Transverse colon (tissue), 4 donors: ENCODE measurements around the gene NRN1L. TPM values are rescaled to one million over a fixed set of nuclear protein-coding genes. Genes with fewer than 3 reads are reported as not detected.

Experiments
- DNase-seq: peaks from one replicate; pipeline ENCODE4 v3.0.0-alpha.2; 2019
- H3K27ac ChIP-seq, 4 donors: fragments of 200-600 bp; sonication (generic); 2 replicates each; pipeline ENCODE4 v1.5.1; 2016 to 2018; ENCODE audit warnings: inconsistent platforms in 4 of 4
- H3K27me3 ChIP-seq: fragments of 200-600 bp; sonication (generic); 2 replicates; pipeline ENCODE4 v1.5.1; 2017; ENCODE audit warnings: inconsistent platforms
- H3K36me3 ChIP-seq, 4 donors: fragments of 200-600 bp; sonication (generic); 2 replicates each; pipeline ENCODE4 v1.5.1; 2017 to 2019; ENCODE audit warnings: inconsistent platforms in 4 of 4
- H3K4me1 ChIP-seq, 4 donors: fragments of 200-600 bp; sonication (generic); 2 replicates each; pipeline ENCODE4 v1.5.1; 2017 to 2020; ENCODE audit warnings: inconsistent platforms in 4 of 4
- H3K4me3 ChIP-seq, 4 donors: fragments of 200-600 bp; sonication (generic); 1 replicate in 1 of 4; 2 replicates in 3 of 4; pipeline versions ENCODE4 v1.5.1 to v1.6.1; 2017 to 2019; ENCODE audit warnings: inconsistent platforms in 4 of 4
- H3K9me3 ChIP-seq, 2 donors: fragments of 200-600 bp; sonication (generic); 2 replicates each; pipeline ENCODE4 v1.5.1; 2017 to 2019; ENCODE audit warnings: inconsistent platforms in 2 of 2
- CTCF ChIP-seq, 5 experiments: fragments of 200-600 bp in 3 of 5; fragments of 450-650 bp in 2 of 5; sonication (generic) in 3 of 5; IDR thresholded peaks; 1 replicate in 2 of 5; 2 replicates in 3 of 5; pipeline ENCODE4 v1.5.1; 2016 to 2017; ENCODE audit warnings: antibody characterized with exemption in 5 of 5, inconsistent platforms in 3 of 5, mild to moderate bottlenecking in 2 of 5, moderate library complexity in 1 of 5
- EP300 ChIP-seq: sonication (generic); formaldehyde crosslinking; IDR thresholded peaks from one replicate; pipeline ENCODE4 v1.6.1; 2017; ENCODE audit warnings: antibody characterized with exemption, low read depth
- POLR2A ChIP-seq: fragments of 450-650 bp; IDR thresholded peaks from one replicate; pipeline ENCODE4 v1.6.1; 2016; ENCODE audit warnings: antibody characterized with exemption, mild to moderate bottlenecking, moderate library complexity
- POLR2AphosphoS5 ChIP-seq, 3 donors: sonication (generic); formaldehyde crosslinking; IDR thresholded peaks; one replicate each; pipeline ENCODE4 v1.6.1; 2016; ENCODE audit warnings: antibody characterized with exemption in 3 of 3
- WGBS, 2 donors: methylation state at CpG; one replicate each; pipeline ENCODE4 v1.1.5; 2018; ENCODE audit warnings: low coverage in 1 of 2; 5-methylcytosine and 5-hydroxymethylcytosine counted together
- in situ Hi-C, 4 donors: fragments of 200-750 bp; cut with MboI; loops; one replicate each; pipeline versions ENCODE4 v1.15.0 to v1.15.1; 2017; ENCODE audit warnings: low sequenced_read_pairs in 3 of 4, low pct_ligation_motif_present in 1 of 4, low pct_unique_long_range_greater_than_20kb in 1 of 4
- intact Hi-C: fragments of 100-400 bp; cut with DNase I; formaldehyde crosslinking; loops from one replicate; pipeline ENCODE4 v1.15.1; 2023; ENCODE audit warnings: low total_unique reads
- total RNA-seq, 4 donors: library from RNA; depleted of rRNA; stranded (reverse); fragments of >200 nt; gene quantifications; one replicate each; pipeline ENCODE4 v1.1.0, GENCODE V29; 2016

The NRN1L gene
- total RNA-seq, 4 donors from 2014 or later: 2.5 TPM; not detected in 3

GRCh38 chr16:67883146-67883871 is 1.4 kb upstream of the NRN1L start:
- no peak for TF ChIP-seq CTCF (IDR thresholded peaks at IDR 0.05)
- no peak for TF ChIP-seq EP300
- TF ChIP-seq POLR2A: no peak
- no peak for TF ChIP-seq POLR2AphosphoS5 (IDR thresholded peaks at IDR 0.05)
- WGBS, 2 donors: 65% methylated on average over 6 of the region's 6 CpGs; no CpG with 5 or more reads in 1 of the 2 donors
- in situ Hi-C loops: no loop called here
- peak; percentile 43 for DNase-seq
- H3K4me3 ChIP-seq: no peak overlapping the region
- H3K9me3 ChIP-seq: no peaks in the 10 kb centered on the region
- no peaks in the 10 kb centered on the region for H3K27me3 ChIP-seq
- H3K4me1 ChIP-seq: peaks cover 0 to 11% (median 1%) of the 10 kb centered on the region in 4 donors
- peaks cover 0 to 41% (median 16%) of the 10 kb centered on the region in 4 donors for H3K36me3 ChIP-seq
- intact Hi-C loops: no loop called here
- peak overlapping the region in 3 of 4 donors; percentile 36 to 50 (median 40) for H3K27ac ChIP-seq

- intact Hi-C loops (no loop called here), in situ Hi-C loops (no loop called here)
- Histone ChIP-seq H3K4me1 (peaks cover 0 to 11% (median 1%) of the 10 kb centered on the region in 4 donors), H3K36me3 (peaks cover 0 to 36% (median 13%) of the 10 kb centered on the region in 4 donors), H3K4me3 (no peak overlapping the region), H3K27ac (peak overlapping the region in 3 of 4 donors; percentile 11 to 53 (median 40)), H3K27me3 (no peaks in the 10 kb centered on the region), H3K9me3 (no peaks in the 10 kb centered on the region)
- DNase-seq: peak; percentile 72
- TF ChIP-seq CTCF (IDR thresholded peaks at IDR 0.05) (peak; percentile 84 to 93 (median 87)), POLR2A (no peak)
- 60% methylated on average over 10 of the region's 11 CpGs; no CpG with 5 or more reads in 1 of the 2 donors for WGBS, 2 donors
Measured at GRCh38 chr16:67883872-67884261, 818 bp upstream of the NRN1L start.

- Histone ChIP-seq H3K27me3 (no peaks in the 10 kb centered on the region), H3K4me1 (peaks cover 0 to 11% (median 1%) of the 10 kb centered on the region in 4 donors), H3K27ac (peak overlapping the region in 1 of 4 donors; percentile 8), H3K4me3 (no peak overlapping the region), H3K36me3 (peaks cover 0 to 19% (median 7%) of the 10 kb centered on the region in 4 donors), H3K9me3 (no peaks in the 10 kb centered on the region)
- in situ Hi-C loops (no loop called here), intact Hi-C loops (no loop called here)
- no peak for TF ChIP-seq CTCF (IDR thresholded peaks at IDR 0.05)
- TF ChIP-seq POLR2A: no peak
- no peak for TF ChIP-seq EP300
- TF ChIP-seq POLR2AphosphoS5 (IDR thresholded peaks at IDR 0.05): no peak
- no peak for DNase-seq
- WGBS, 2 donors: 96% methylated on average over 12 of the region's 12 CpGs; no CpG with 5 or more reads in 1 of the 2 donors
Measured at GRCh38 chr16:67885545-67885944, 860 bp downstream of the NRN1L start.

- H3K4me1 ChIP-seq: peaks cover 0 to 11% (median 1%) of the 10 kb centered on the region in 4 donors
- DNase-seq: no peak
- intact Hi-C loops (no loop called here), in situ Hi-C loops (no loop called here)
- TF ChIP-seq CTCF (IDR thresholded peaks at IDR 0.05): no peak
- no peak for TF ChIP-seq POLR2A
- TF ChIP-seq POLR2AphosphoS5 (IDR thresholded peaks at IDR 0.05): no peak
- no peak for TF ChIP-seq EP300
- H3K36me3 ChIP-seq: peaks cover 0 to 15% (median 4%) of the 10 kb centered on the region in 4 donors
- no peaks in the 10 kb centered on the region for H3K9me3 ChIP-seq
- H3K27ac ChIP-seq: no peak overlapping the region
- H3K27me3 ChIP-seq: no peaks in the 10 kb centered on the region
- WGBS, 2 donors: 94 to 100% methylated on average over 1 to 19 of the region's 19 CpGs
- no peak overlapping the region for H3K4me3 ChIP-seq
Measured at GRCh38 chr16:67885976-67886375, 1.3 kb downstream of the NRN1L start.
